NCI-H748 (cell line): ENCODE measurements around the gene HOXB3.

Experiments
- DNase-seq: peaks from one replicate; lab custom pipeline; 2025; ENCODE audit not compliant: unreplicated experiment; lab: John Stamatoyannopoulos, UW

HOXB3 gene

GRCh38 chr17:48626245-48627117, 36.4 kb upstream of the HOXB3 start, which contains the start of gene HOXB9:
Gene HOXB9, minus strand, starts transcription at chr17:48626358. Its CDS starts 89 bp downstream, at chr17:48626269.
- peak; percentile 68 for DNase-seq

- DNase-seq = peak; percentile 69
Measured at GRCh38 chr17:48625495-48626244, 35.6 kb upstream of the HOXB3 start.

GRCh38 chr17:48624544-48625494, 34.8 kb upstream of the HOXB3 start:
- peak; percentile 69 for DNase-seq

- no peak for DNase-seq
Measured at GRCh38 chr17:48624118-48624517, 34.1 kb upstream of the HOXB3 start.

- DNase-seq = no peak
Measured at GRCh38 chr17:48623583-48623982, 33.5 kb upstream of the HOXB3 start.

GRCh38 chr17:48622857-48623256, 32.8 kb upstream of the HOXB3 start:
- no peak for DNase-seq

- DNase-seq = no peak
Measured at GRCh38 chr17:48621410-48622392, 31.7 kb upstream of the HOXB3 start.

GRCh38 chr17:48620461-48621139, 30.6 kb upstream of the HOXB3 start:
- DNase-seq = no peak

GRCh38 chr17:48619826-48620449, 29.9 kb upstream of the HOXB3 start:
- DNase-seq = no peak

GRCh38 chr17:48618256-48618896, 28.3 kb upstream of the HOXB3 start:
- peak; percentile 82 for DNase-seq

- peak; percentile 55 for DNase-seq
Measured at GRCh38 chr17:48617471-48618255, 27.6 kb upstream of the HOXB3 start.

GRCh38 chr17:48616717-48617470, 26.9 kb upstream of the HOXB3 start:
- DNase-seq = peak; percentile 14

- DNase-seq = no peak
Measured at GRCh38 chr17:48615963-48616716, 26.1 kb upstream of the HOXB3 start.

GRCh38 chr17:48615047-48615962, 25.3 kb upstream of the HOXB3 start, which contains the start of gene HOXB8:
Gene HOXB8, minus strand, starts transcription at chr17:48615292. Its CDS starts 588 bp downstream, at chr17:48614704.
- peak; percentile 42 for DNase-seq
